ENCODE measurements around the gene TPR.

DNA sequence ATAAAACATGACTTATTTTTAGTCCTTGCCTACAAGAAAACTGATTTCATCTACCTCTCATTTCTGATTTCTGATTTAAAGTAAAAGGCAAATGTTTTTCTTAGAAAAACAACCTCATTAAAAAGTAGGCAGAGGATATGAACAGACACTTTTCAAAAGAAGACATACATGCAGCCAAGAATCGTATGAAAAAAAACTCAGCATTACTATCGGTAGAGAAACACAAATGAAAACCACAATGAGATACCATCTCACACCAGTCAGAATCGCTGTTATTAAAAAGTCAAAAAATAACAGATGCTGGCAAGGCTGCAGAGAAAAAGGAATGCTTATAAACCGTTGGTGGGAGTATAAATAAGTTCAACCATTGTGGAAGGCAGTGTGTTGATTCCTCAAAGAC, 16.8 kb upstream of the TPR start:
- TF ChIP-seq CTCF (IDR thresholded peaks at IDR 0.05) (no peak), POLR2A (IDR thresholded peaks at IDR 0.05) (no peak)

Data from lower leg skin (tissue), 3 donors.